Measurements from ENCODE around the gene IER5.
A peak's percentile ranks its signal among the peaks of the same experiment; 100 is the strongest.
"Not testable (repeated sequence)": the region's sequence is repeated elsewhere in the genome, so short reads cannot be mapped to it uniquely, and the experiment has no call there.

Gene IER5

DNA sequence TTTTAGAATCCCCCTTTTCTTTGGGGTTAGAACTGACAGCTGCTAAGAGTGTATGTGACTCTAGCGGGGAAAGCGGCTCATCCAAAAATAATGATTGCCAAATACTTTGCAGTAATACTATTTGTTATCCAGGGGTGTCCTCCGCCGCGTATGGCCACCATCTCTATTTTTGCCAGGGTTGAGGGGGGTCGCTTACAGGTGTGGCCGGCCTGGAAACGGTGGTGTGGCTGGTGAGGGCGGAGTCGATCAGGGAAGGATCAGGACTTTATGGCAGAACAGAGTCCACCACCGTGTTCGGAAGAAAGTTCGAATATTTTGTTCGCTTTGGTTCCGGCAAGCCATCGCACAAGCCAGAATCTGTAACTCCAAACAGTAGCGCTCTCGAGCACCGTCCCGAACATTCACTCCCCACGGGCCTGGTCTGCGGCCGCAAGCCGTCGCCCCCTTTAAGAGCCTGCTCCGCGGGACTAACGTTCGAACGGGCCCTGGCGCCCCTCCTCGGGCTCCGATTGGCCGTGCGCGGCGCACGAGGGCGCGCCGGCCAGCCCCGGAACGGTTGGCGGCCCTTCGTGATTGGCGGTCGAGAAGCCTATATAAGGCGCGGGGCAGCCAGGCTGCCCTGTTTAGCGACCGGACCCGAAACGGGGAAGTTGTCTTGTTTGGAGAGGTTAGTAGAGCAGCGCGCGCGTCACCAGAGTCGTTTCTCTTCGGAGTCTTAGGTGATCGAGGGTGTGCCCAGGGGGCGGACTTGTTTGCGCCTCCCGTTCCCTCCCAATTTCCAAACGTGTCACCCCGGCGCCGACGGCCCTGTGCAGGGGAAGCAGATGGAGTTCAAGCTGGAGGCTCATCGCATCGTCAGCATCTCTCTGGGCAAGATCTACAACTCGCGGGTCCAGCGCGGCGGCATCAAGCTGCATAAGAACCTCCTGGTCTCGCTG, at the start of gene IER5:
Gene IER5 (plus strand): TSS at position 622 of the 938 bp plus-strand sequence. CDS start 203 bp downstream, at position 825.
- DNase-seq: peak; percentile 80

DNA sequence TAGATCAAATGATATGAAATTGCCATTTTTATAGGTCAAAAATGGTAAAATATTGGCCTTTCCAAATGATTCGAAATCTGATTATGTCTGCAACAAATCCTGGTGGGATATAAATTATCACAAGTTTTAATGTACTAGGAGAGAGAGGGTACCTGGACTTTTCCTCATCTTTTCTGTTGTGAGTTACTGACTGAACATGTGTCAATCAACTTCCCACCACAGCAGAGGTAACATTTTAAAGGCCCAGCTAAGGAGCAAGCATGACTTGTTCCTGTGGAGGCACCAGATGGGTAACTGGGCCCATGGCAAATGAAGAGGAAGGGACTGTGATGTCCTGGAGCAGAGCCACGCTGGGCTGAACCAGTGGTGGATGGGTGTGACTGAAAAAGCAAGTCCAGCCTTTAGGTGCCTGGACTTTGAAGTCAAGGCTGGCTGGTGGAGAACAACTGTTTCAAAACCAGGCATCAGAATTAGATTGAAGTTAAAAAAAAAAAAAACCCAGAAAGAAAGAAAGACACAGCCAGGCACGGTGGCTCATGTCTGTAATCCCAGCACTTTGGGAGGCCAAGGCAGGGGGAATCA, 48.1 kb upstream of the IER5 start:
- DNase-seq: no peak

DNA sequence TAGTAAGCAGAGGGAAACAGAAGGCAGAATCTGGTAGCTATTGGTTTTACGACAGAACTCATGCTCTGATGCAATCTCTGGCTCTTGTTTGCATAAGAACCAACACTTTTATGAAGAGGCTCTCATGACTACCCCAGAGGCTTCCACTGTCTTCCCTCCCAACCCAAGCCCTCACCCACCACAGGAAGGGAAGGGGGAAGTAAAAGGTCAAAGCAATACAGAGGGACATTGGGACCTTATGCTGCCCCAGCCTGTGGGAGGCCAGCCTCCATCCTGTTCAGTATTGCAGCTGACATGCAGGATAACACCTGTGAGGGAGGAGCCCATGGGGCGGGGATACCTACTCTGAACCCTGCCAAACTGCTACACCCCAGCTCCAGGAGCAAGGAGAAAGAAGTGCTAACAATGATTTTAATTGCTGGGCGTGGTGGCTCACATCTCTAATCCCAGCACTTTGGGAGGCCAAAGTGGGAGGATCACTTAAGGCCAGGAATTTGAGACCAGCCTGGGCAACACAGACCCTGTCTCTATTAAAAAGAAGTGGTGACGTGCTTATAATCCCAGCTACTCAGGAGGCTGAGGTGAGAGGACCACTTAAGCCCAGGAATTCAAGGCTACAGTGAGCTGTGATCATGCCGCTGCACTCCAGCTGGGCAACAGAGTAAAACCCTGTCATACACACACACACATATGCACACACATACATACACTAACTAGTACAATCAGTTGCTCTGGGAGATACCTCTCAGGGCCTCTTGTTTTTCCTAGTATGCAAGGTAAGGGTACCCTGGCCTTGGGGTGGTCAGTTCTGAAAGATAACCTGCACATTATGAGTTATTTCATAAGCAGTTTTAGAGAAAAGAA, 45.2 kb upstream of the IER5 start:
- no peak for DNase-seq

DNA sequence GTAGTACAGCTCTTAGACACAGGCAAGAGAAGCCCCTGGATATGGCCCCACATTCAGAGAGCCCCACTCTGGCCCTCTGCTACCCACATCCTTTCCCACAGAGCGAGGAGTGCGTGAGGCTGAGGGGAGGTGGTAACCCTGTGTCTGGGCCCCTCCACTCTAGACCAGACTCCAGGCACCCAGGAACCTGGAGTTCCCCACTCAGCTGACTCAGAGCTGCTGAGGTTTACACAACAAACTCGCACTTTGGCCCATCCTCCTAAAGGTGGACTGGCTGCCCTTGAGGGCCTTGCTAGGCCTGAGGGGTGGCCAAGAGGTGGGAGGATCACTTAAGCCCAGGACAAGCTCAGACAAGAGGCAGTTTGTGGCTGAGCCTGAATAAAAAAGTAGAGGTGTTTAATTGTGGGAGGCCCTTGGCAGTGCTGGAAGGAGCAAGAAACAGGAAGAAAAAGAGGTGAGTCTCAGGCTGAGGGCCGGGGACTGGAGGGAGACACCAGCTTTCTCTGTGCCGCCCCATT, 44.0 kb upstream of the IER5 start:
- no peak for DNase-seq

DNA sequence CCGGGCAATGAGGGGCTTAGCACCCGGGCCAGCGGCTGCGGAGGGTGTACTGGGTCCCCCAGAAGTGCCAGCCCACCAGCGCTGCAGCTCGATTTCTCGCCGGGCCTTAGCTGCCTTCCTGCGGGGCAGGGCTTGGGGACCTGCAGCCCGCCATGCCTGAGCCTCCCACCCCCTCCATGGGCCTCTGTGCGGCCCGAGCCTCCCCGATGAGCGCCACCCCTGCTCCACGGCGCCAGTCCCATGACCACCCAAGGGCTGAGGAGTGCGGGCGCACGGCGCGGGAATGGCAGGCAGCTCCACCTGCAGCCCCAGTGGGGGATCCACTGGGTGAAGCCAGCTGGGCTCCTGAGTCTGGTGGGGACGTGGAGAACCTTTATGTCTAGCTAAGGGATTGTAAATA, 42.6 kb upstream of the IER5 start:
- DNase-seq: not testable (repeated sequence)

DNA sequence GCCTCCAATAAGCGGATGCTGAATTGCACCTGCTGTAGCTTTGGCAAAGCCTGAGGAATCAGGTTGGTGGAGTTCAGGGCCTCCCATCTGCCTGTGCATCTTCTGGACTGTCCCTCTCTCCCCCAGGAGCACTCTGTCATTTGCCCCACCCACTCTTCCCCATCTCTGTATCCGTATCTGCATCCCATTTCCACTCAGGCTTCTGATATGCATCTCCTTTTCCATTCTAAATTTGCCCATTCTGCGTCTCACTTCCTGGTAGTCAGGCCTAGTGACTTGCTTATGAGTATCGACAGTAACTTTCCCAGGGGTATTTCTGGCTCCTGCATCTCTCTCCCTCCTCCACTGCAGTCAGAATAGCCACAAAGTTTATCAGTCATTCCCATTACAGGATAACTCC, 39.1 kb upstream of the IER5 start:
- DNase-seq: no peak

DNA sequence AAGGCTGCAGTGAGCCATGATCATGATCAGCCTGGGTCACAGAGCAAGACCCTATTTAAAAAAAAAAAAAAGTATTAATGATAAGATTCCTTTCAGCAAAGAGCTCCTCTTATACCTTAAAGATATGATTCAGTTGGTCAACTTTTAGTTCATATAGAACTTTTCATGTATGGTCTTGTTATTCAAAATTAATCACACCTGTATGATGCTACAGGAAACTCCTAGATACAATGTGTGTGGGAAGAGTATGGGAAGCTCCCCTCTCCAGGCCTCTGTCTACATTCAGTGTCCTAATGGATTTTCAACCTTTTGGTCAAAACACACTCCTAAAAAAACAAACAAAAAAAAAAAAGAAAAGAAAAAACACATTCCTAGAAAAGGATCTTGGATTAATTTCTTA, 37.6 kb upstream of the IER5 start:
- DNase-seq: no peak

DNA sequence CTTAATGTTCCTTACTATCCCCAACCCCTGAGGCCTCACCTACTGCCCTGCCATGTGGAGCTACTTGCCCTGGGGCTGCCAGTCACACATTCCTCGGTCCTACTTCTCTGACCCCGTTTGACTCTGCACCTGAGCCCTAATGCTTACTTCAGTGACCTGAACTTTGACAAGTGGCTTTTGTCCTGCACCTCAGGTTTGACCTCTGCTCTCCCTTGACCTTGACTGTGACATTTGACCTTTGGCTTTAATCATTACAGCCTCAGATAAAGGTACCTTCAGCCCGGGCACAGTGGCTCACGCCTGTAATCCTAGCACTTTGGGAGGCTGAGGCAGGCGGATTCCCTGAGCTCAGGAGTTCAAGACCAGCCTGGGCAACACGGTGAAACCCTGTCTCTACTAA, 31.9 kb upstream of the IER5 start:
- no peak for DNase-seq

DNA sequence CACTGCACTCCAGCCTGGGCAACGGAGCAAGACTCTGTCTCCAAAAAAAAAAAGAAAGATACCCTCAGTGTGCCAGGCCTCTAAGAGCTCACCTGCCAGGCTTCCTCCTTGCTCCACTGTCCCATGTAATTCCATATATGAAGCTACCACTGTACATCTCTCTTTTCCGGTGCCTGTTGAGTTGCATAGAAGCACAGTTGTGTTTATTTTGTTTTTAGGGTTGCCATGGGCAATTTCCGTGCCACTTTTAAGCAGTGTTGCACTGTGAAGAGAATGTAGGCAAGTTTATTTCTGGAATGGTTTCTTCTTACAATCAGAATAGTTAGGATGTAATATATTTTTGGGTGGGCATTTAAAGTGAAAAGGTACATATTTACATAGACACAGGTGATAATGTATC, 31.4 kb upstream of the IER5 start:
- DNase-seq: no peak

DNA sequence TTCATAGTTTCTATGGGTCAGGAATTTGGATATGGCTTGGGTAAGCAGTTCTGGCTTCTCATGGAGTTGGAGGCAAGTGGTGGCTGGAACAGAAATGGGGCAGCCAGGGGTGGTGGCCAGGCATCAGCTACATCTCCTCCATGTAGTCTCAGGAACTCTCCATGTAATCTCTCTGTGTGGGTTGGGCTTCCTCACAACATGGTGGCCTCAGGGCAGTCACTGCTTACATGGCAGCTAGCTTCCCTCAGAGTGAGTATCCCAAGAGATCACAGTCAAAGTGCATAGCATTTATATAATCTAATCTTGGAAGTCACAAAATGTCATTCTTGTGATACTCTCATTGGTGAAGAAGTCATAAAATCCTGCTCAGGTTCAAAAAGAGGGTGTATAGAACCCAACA, 29.1 kb upstream of the IER5 start:
- DNase-seq: no peak

DNA sequence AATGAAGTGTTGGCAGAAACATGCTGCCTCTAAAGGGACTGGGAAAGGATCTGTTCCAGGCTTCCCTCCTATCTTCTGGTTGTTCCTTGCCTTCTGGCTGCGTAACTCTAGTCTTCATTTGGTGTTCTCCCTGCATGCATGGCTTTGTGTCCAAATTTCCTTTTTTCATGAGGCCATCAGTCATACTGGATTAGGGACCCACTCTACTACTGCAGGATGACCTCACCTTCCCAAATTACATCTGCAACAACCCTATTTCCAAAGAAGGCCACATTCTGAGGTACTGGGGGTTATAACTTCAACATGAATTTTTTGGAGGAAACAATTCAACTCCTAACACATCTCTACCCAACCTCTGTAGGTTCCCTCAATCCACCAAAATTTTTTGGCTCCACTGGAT, 28.4 kb upstream of the IER5 start:
- DNase-seq: no peak

DNA sequence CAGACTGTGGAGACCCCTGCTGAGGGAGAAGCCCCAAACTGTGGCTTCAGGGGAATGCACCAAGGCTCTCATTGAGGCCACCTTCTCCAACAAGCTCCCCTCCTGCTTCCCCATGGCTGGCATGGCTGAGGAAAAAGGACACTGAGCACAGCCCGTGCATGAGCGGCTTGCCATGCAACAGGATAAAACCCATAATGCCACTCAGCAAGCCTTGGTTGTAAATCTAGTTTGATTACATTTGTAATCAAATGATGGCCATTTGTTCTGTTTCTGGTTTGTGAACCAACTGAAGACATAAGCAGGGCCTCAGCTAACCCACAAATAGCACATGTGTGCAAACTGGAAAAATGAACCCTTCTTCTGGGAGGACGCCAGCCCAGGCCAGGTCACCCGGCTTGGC, 27.6 kb upstream of the IER5 start:
- DNase-seq: not testable (repeated sequence)

DNA sequence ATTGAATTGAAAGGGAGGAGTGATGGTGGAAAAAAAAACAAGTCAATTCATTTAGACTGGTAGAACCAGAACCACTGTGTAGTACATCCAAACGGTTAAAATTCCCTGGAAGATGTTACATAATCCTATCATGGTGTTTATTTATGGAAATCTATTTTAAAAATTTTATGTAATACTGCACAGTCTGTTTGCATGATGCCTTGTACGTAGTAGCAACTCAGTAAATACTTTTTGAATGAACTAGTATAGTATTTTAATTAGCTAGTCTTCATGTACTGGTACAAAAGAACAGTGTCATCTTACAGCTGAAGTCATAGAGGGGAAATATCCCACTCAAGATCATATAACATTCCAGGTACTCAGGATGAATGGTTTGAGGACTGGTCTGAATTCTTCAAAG, 27.0 kb upstream of the IER5 start:
- DNase-seq: no peak

DNA sequence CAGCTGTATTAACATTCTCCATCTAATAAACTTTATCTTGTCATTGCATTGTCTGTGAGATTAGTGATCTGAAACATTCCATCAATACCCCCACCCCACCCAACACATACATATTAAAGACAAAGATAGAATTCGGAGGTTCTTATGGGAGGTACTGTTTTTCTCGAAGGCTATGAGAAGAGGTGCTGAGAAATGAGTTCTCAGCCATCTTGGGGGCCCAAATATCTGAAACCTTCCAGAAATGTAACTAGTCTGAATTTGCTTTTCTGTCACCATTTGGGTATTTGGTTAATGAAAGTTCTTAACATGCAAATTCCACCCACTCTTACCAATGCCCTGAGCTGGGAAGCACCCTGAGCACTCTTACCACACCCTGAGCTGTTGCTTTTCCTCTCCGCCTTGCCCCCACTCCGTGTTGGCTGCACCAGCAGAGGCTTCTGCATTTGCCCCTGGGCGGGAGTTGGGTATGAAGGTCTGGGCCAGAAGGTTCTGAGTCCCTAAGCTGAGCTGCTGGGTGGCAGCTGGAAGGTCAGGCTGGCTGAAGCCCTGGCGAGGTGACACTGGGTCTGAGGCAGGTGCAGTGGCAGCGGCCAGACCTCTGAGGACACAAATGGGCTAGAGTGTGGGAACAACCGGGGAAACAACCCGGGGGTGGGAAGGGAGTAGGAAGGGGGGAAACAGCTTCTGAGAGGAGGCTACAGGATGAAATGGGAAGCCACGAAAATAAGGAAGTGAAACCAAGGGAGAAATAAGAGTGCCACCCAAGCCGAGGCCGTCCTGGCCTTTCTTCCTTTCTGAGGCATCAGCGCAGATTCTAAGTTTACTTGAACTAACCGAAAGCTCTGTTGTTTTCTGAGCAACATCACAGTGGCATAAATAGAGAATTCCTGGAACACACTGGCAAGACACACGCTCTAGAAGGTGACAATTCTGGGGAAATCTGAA, 26.3 kb upstream of the IER5 start:
- no peak for DNase-seq

DNA sequence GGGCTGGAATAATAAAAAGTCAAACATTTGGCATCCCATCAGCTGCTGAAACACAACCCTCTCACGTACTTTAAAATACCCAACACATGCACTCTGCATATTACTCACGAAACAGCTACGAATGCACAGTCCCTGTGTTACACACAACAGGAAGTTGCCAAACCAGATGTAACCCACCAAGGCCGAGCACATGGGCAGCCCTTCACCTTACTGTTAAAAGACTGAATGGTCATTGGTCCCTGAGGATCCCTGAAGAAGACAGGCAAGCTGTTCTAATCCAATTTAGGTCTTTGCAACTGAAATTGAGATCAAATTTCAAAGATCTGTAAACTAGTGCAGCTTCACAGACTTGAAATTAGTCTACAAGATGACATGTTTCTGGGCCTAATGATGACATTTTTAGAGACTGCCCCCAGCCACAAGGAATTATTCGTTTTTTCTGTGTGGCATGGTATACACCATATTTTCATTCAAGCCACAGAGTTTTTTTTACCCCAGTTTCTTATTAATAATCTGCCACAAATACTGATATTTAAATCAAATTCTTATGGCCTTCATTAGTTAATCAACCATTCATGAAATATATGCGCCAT, 25.6 kb upstream of the IER5 start:
- no peak for DNase-seq

DNA sequence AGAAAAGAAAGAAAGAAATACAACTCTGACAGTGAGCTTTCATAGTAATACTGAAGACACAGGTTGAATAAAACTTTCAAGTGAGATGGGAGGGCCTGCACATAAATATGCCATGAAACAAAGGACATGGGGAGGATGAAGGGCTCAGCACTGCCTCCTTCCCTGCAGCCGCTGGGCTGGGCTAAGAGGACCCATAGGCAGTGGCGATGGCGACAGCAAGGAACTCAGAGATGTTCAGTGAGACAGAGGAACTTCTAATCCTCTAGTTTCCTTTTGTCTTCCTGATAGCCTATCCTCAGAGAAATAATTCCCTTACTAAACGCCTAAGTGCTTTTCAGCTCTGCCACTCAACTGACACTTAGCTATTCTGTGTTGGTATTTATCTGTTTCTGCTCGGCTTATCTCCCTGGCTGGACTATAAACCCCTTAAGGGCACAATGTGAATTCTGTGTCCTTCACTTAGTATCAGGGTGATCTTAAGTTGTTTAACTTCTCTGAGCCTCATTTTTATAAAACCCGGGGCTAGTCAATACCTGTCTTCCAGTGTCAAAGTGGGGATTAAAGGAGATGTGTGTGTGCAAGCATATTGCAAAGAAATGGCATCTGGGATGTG, 24.4 kb upstream of the IER5 start:
- no peak for DNase-seq

DNA sequence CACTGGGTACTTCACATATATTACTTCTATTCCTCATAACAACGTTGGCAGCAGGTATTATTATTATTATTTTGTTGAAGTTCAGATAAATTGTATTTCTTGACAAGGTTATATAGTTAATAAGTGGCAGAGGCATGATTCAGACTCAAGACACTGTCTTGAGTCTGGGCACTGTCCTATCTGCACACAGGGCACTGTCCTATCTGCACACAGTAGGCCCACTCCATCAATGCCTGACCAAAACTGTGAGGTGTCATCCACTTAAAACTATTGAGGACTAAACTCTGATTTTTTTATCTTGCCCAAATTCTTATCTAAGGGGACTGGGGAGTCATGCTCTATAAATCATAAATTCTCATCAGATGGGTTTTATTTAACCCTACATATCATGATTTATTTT, 23.8 kb upstream of the IER5 start:
- no peak for DNase-seq

DNA sequence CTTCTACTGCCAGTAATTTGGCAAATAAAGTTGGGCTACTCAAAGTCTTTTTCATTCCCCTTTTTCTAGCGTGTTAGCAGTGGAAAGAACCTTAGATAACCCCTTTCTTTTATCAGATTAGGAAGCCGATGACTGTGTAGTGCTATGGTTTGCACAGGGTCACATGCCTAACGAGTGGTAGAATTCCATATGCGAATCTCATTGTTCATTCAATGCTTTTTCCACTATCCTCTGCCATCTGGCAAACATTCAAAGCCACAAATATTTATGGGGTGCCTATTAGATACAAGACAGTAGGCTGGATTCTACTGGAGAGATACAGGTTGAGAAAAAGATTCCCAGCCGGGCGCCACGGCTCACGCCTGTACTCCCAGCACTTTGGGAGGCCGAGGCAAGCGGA, 14.9 kb upstream of the IER5 start:
- no peak for DNase-seq

DNA sequence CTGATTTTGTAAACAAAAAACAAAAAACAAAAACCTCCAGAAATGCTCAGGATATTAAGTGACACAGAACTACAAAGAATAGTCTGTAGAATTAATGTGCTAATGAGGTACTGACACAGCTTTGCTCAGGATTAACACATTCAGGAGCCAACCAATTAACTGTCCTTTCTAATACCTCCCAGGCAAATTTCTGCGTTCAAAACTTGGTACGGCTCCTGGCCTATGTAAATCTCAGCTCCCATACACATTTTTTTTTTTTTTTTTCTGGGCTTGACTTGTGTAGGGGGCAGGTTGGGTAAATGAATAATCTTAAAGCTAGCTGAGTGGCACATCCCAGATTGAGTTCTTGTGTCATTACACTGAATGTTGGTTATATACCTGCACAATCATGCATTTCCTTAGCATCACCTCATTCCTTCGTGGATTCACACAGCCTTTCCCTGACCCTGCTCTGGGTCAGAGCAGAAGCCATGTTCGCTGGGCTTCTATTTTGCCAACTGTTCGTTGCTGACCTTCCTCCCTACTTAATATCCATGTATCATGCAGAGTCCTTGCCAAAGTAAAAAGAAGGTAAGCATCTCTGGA, 12.6 kb upstream of the IER5 start:
- DNase-seq: no peak

DNA sequence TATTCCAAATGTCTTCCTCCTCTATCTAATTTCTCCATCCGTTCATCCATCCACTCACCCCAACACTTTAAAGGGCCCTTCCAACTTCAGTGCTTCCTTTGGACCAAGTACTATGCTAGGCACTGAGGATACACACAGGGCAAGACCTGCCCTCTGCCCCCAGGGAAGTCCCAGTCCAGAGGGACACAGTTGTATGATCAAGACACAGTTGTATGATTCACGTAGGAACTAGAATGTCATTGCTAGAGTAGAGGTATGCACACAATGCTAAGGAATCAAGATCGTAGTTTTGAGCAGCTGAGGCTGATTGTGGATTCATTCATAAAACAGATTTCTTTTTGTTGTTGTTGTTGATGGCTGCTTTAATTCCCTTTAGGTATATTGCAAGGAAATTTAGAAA, 11.6 kb upstream of the IER5 start:
- no peak for DNase-seq

Measured in NCI-H1417 treated with DMSO at 0.1 percent for 48 hours (cell line).